ENCODE data around the gene NUDT22. TPM values are rescaled to one million over a fixed set of nuclear protein-coding genes. Genes with fewer than 3 reads are reported as not detected.

NUDT22 gene
- total RNA-seq, 4 donors from 2014 or later = 37.8 to 58.7 (median 48.6) TPM

DNA sequence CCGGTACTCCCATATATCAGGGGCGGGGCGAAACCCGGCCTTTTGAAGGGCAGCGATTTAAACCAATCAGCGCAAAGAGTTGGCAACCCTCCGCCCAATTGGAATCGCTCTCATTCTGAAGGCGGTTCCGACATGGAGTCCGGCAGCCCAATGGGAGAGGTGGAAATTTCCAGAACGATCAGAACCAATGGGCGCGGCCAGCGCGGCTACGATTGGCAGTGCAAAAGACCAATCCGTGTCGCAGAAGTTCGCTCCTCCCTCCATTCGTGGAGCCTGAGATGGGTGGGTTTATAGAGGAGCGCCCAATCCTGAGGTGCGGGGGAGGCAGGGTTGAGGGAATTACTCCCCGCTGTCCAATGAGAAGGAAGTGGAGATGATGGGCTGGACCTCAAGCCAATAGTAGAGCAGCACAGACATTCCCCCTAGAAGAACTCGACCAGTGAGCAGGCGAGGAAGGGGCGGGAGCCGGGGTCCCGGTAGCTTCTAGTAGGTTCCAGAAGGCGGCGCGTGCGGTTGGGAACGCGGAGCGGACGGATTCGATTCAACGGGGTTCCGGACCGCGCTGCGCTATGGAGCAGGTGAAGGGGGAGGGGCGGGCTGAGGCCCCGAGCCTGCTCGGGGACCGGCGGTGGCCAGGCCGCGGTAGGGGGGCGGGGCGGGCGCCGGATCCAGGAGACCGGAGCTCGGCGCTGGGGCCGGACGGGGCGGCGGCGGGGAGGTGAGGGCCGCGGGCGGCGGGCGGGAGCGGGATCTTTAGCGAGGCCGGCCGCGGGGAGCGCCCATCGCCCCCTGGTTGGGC lies 40.2 kb upstream of the NUDT22 start, which contains the start of gene STIP1:
TSS of gene STIP1 (plus strand) at position 479 of the 799 bp plus-strand sequence. CDS start at position 570, 91 bp downstream.
- Histone ChIP-seq H3K27ac (replicated peaks in 1 of 4) (peak within 1 kb of the TSS in 3 of 4 donors; percentile 88 to 96 (median 96)), H3K27me3 (peaks cover 0 to 4% (median 0%) of the 10 kb centered on the region in 4 donors), H3K36me3 (peaks cover 0 to 19% (median 7%) of the 10 kb centered on the region in 4 donors), H3K4me3 (peak within 1 kb of the TSS in 2 of 4 donors; percentile 72 to 80), H3K9me3 (no peaks in the 10 kb centered on the region), H3K4me1 (peaks cover 40 to 47% (median 44%) of the 10 kb centered on the region in 4 donors)
- TF ChIP-seq, protein P1, sequence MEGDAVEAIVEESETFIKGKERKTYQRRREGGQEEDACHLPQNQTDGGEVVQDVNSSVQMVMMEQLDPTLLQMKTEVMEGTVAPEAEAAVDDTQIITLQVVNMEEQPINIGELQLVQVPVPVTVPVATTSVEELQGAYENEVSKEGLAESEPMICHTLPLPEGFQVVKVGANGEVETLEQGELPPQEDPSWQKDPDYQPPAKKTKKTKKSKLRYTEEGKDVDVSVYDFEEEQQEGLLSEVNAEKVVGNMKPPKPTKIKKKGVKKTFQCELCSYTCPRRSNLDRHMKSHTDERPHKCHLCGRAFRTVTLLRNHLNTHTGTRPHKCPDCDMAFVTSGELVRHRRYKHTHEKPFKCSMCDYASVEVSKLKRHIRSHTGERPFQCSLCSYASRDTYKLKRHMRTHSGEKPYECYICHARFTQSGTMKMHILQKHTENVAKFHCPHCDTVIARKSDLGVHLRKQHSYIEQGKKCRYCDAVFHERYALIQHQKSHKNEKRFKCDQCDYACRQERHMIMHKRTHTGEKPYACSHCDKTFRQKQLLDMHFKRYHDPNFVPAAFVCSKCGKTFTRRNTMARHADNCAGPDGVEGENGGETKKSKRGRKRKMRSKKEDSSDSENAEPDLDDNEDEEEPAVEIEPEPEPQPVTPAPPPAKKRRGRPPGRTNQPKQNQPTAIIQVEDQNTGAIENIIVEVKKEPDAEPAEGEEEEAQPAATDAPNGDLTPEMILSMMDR (IDR thresholded peaks at IDR 0.05) = peak; percentile 1 to 57 (median 40)
- TF ChIP-seq POLR2A (IDR thresholded peaks at IDR 0.05; ENCODE audit: low read depth) (no peak), POLR2AphosphoS5 (IDR thresholded peaks at IDR 0.05) (peak; percentile 2 to 96), EP300 (IDR thresholded peaks at IDR 0.05) (no peak)
- DNase-seq (ENCODE audit: extremely low spot score) = peak; percentile 100
- under 1% methylated on average over 32 of the region's 74 CpGs for WGBS
- intact Hi-C loops (cut with DNase I) = loop anchor here (5.0 kb wide), 1 partner anchor 41 kb away; the partner anchor contains the start of genes NUDT22 and TRPT1

- Histone ChIP-seq H3K4me1 (peaks cover 33 to 47% (median 37%) of the 10 kb centered on the region in 4 donors), H3K36me3 (peaks cover 0 to 24% (median 7%) of the 10 kb centered on the region in 4 donors), H3K4me3 (no peak overlapping the region), H3K27me3 (peaks cover 0 to 4% (median 0%) of the 10 kb centered on the region in 4 donors), H3K27ac (replicated peaks in 1 of 4) (no peak overlapping the region), H3K9me3 (no peaks in the 10 kb centered on the region)
- intact Hi-C loops (cut with DNase I) = loop anchor here (5.0 kb wide), 1 partner anchor 41 kb away; the partner anchor contains the start of genes NUDT22 and TRPT1
- 1% methylated on average over 20 of the region's 48 CpGs for WGBS
- DNase-seq (ENCODE audit: extremely low spot score) = no peak
- TF ChIP-seq POLR2AphosphoS5 (IDR thresholded peaks at IDR 0.05) = no peak
- TF ChIP-seq, protein P1 (IDR thresholded peaks at IDR 0.05) = no peak
- no peak for TF ChIP-seq EP300 (IDR thresholded peaks at IDR 0.05)
- TF ChIP-seq POLR2A (IDR thresholded peaks at IDR 0.05; ENCODE audit: low read depth) = no peak
Measured at GRCh38 chr11:64186492-64187165, 39.4 kb upstream of the NUDT22 start.

- TF ChIP-seq POLR2A (IDR thresholded peaks at IDR 0.05; ENCODE audit: low read depth) (no peak), POLR2AphosphoS5 (IDR thresholded peaks at IDR 0.05) (no peak), EP300 (IDR thresholded peaks at IDR 0.05) (no peak)
- TF ChIP-seq, protein P1 (IDR thresholded peaks at IDR 0.05) = no peak
- H3K4me1 ChIP-seq = peaks cover 0 to 20% (median 7%) of the 10 kb centered on the region in 4 donors
- intact Hi-C loops (cut with DNase I) = no loop called here
- H3K27ac ChIP-seq (replicated peaks in 1 of 4) = no peak overlapping the region
- no peak overlapping the region for H3K4me3 ChIP-seq
- 89% methylated on average over 4 of the region's 5 CpGs for WGBS
- H3K27me3 ChIP-seq = no peaks in the 10 kb centered on the region
- DNase-seq (ENCODE audit: extremely low spot score) = no peak
- no peaks in the 10 kb centered on the region for H3K9me3 ChIP-seq
- H3K36me3 ChIP-seq = peaks cover 44 to 76% (median 57%) of the 10 kb centered on the region in 4 donors
Measured at GRCh38 chr11:64192434-64192833, 33.6 kb upstream of the NUDT22 start.

DNA sequence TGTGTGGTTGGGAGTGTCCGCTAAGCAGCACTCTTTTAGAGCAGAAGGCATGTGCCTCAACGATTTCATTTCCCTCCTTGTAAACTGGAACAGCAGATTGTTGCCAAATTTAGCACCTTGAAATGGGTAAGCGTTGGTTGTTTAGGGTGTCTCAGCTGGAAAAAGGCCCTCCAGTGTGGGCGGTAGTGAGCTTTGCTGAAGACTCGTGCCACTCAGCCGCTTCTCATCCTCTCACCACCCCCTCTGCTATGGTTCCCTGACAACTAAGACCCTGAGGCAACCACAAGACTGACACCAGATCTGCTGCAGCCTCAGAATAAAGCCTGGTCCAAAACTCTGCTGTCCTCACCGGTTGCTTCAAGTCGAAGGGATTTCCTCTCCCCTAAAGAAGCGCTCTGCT lies 29.4 kb upstream of the NUDT22 start:
- Histone ChIP-seq H3K36me3 (peaks cover 76 to 93% (median 91%) of the 10 kb centered on the region in 4 donors), H3K27me3 (no peaks in the 10 kb centered on the region), H3K9me3 (no peaks in the 10 kb centered on the region), H3K4me3 (no peak overlapping the region), H3K27ac (replicated peaks in 1 of 4) (no peak overlapping the region), H3K4me1 (peaks cover 0 to 8% (median 0%) of the 10 kb centered on the region in 4 donors)
- TF ChIP-seq EP300 (IDR thresholded peaks at IDR 0.05) (no peak), POLR2AphosphoS5 (IDR thresholded peaks at IDR 0.05) (no peak), POLR2A (IDR thresholded peaks at IDR 0.05; ENCODE audit: low read depth) (no peak)
- TF ChIP-seq, protein P1 (IDR thresholded peaks at IDR 0.05) = no peak
- 85% methylated on average over 7 of the region's 9 CpGs for WGBS
- DNase-seq (ENCODE audit: extremely low spot score) = no peak
- intact Hi-C loops (cut with DNase I) = no loop called here
